ENCODE results near the gene ZNF410. TPM values are rescaled to one million over a fixed set of nuclear protein-coding genes. Genes with fewer than 3 reads are reported as not detected.

The ZNF410 gene
- total and polyA plus RNA-seq, 5 donors from 2014 or later, result 76.8 to 93.2 (median 82.6) TPM

DNA sequence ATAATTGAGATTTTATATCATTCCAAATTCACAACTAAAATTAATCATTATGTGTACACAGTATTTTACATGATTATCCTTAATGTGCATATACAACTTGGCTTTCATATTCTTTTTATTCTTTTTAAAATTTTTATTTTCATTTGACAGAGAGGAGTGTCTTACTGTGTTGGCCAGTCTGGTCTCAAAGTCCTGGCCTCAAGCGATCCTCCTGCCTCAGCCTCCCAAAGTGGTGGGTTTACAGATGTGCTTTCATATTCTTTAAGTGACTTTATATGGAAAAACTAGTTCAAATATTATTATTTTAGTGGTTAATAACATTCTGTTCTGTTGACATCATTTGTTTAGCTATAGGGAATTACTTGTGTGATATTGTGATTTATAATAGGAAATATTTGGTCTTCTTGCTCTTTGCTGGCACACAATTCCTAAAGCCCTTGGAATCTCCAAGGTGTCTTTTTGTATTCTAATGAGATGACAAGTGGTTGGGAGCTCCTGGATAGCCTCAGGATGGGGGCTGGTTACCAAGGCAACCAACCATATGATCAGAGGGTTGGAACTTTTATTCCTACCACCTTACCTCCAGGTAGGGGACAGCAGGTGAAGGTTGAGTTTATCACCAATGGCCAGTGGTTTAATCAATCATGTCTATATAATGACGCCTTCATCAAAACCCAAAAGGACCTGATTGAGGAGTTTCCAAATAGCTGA lies 16.0 kb upstream of the ZNF410 start:
- Mint-ChIP-seq H3K4me3 (no peak overlapping the region), H3K27me3 (no peaks in the 10 kb centered on the region), H3K9me3 (no peaks in the 10 kb centered on the region), H3K36me3 (peaks cover 12% of the 10 kb centered on the region), H3K27ac (no peak overlapping the region), H3K4me1 (peaks cover 0 to 2% (median 0%) of the 10 kb centered on the region in 4 donors)
- Histone ChIP-seq H3K9me3 (ENCODE audit: control insufficient read depth in 2 of 2, low read length in 2 of 2) (no peaks in the 10 kb centered on the region), H3K36me3 (ENCODE audit: control insufficient read depth, insufficient read depth, low read length) (no peaks in the 10 kb centered on the region), H3K4me1 (ENCODE audit: control insufficient read depth, insufficient read depth, low read length, poor library complexity, severe bottlenecking) (no peaks in the 10 kb centered on the region), H3K4me3 (ENCODE audit: low read depth, low read length) (no peak overlapping the region), H3K27ac (ENCODE audit: insufficient read depth, low read length, poor library complexity, severe bottlenecking) (no peak overlapping the region), H3K27me3 (ENCODE audit: control insufficient read depth, insufficient read depth, low read length) (no peaks in the 10 kb centered on the region)
- no peak for DNase-seq
- ATAC-seq (ENCODE audit: low read depth in 2 of 2), result no peak

DNA sequence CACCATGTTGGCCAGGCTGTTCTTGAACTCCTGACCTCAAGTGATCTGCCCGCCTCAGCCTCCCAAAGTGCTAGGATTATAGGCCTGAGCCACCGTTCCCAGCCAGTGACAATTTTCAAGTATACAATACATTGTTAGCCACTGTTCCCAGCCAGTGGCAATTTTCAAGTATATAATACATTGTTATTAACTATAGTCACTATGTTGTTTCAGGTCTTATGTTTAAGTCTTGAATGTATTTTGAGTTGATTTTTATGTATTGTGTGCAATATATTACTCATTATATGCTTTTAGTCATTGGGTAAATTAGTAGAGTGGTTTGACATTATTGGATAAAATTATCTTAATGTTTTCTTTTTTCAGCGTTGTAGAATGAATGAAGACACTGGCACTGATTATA lies 13.0 kb upstream of the ZNF410 start:
- no peaks in the 10 kb centered on the region for H3K27me3 Mint-ChIP-seq
- Histone ChIP-seq H3K36me3 (ENCODE audit: control insufficient read depth, insufficient read depth, low read length) (no peaks in the 10 kb centered on the region), H3K4me3 (ENCODE audit: low read depth, low read length) (no peak overlapping the region), H3K27ac (ENCODE audit: insufficient read depth, low read length, poor library complexity, severe bottlenecking) (no peak overlapping the region), H3K27me3 (ENCODE audit: control insufficient read depth, insufficient read depth, low read length) (no peaks in the 10 kb centered on the region), H3K4me1 (ENCODE audit: control insufficient read depth, insufficient read depth, low read length, poor library complexity, severe bottlenecking) (no peaks in the 10 kb centered on the region), H3K9me3 (ENCODE audit: control insufficient read depth in 2 of 2, low read length in 2 of 2) (no peaks in the 10 kb centered on the region)
- H3K36me3 Mint-ChIP-seq, result peaks cover 5% of the 10 kb centered on the region
- no peaks in the 10 kb centered on the region for H3K4me1 Mint-ChIP-seq
- no peak overlapping the region for H3K4me3 Mint-ChIP-seq
- H3K9me3 Mint-ChIP-seq, result no peaks in the 10 kb centered on the region
- ATAC-seq (ENCODE audit: low read depth in 2 of 2) (no peak), DNase-seq (no peak)
- no peak overlapping the region for H3K27ac Mint-ChIP-seq

DNA sequence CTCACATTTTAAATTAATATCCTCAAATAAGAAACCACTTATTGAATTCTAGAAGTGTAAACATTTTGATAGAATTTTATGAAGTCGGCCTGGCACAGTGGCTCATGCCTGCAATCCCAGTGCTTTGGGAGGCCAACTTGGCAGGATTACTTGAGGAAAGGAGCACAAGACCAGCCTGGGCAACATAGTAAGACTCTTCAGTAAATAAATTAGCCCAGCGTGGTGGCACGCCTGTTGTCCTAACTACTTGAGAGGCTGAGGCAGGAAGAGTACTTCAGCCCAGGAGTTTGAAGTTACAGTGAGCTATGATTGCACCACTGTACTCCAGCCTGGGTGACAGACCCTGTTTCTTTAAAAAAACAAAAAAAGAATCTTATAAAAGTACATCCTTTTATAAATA lies 8.9 kb upstream of the ZNF410 start:
- Histone ChIP-seq H3K27me3 (ENCODE audit: control insufficient read depth, insufficient read depth, low read length) (no peaks in the 10 kb centered on the region), H3K4me1 (ENCODE audit: control insufficient read depth, insufficient read depth, low read length, poor library complexity, severe bottlenecking) (no peaks in the 10 kb centered on the region), H3K27ac (ENCODE audit: insufficient read depth, low read length, poor library complexity, severe bottlenecking) (no peak overlapping the region), H3K36me3 (ENCODE audit: control insufficient read depth, insufficient read depth, low read length) (no peaks in the 10 kb centered on the region), H3K4me3 (ENCODE audit: low read depth, low read length) (no peak overlapping the region), H3K9me3 (ENCODE audit: control insufficient read depth in 2 of 2, low read length in 2 of 2) (no peaks in the 10 kb centered on the region)
- Mint-ChIP-seq H3K27me3 (peaks cover 5% of the 10 kb centered on the region), H3K27ac (no peak overlapping the region), H3K4me1 (no peaks in the 10 kb centered on the region), H3K9me3 (no peaks in the 10 kb centered on the region), H3K36me3 (peaks cover 5% of the 10 kb centered on the region), H3K4me3 (no peak overlapping the region)
- ATAC-seq (ENCODE audit: low read depth in 2 of 2) (no peak), DNase-seq (no peak)

DNA sequence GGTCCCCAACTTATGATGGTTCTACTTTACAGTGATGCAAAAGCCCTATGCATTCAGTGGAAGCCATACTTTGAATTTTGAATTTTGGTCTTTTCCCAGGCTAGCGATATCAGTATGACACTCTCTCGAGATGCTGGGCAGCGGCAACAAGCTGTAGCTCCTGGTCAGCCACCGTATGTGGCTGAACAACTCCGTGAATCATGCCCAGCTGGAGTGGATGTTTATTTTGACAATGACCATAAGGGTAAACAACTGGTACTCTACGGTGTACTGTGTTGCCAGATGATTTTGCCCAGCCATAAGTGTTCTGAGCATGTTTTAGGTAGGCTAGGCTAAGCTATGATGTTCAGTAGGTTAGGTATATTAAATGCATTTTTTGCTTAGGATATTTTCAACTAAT lies 8.2 kb upstream of the ZNF410 start:
- no peak overlapping the region for H3K27ac Mint-ChIP-seq
- H3K36me3 Mint-ChIP-seq, result peaks cover 5% of the 10 kb centered on the region
- Histone ChIP-seq H3K36me3 (ENCODE audit: control insufficient read depth, insufficient read depth, low read length) (no peaks in the 10 kb centered on the region), H3K4me3 (ENCODE audit: low read depth, low read length) (no peak overlapping the region), H3K27me3 (ENCODE audit: control insufficient read depth, insufficient read depth, low read length) (no peaks in the 10 kb centered on the region), H3K27ac (ENCODE audit: insufficient read depth, low read length, poor library complexity, severe bottlenecking) (no peak overlapping the region), H3K4me1 (ENCODE audit: control insufficient read depth, insufficient read depth, low read length, poor library complexity, severe bottlenecking) (no peaks in the 10 kb centered on the region), H3K9me3 (ENCODE audit: control insufficient read depth in 2 of 2, low read length in 2 of 2) (no peaks in the 10 kb centered on the region)
- H3K4me1 Mint-ChIP-seq, result no peaks in the 10 kb centered on the region
- DNase-seq, result no peak
- ATAC-seq (ENCODE audit: low read depth in 2 of 2), result no peak
- H3K9me3 Mint-ChIP-seq, result no peaks in the 10 kb centered on the region
- H3K27me3 Mint-ChIP-seq, result peaks cover 5% of the 10 kb centered on the region
- no peak overlapping the region for H3K4me3 Mint-ChIP-seq

DNA sequence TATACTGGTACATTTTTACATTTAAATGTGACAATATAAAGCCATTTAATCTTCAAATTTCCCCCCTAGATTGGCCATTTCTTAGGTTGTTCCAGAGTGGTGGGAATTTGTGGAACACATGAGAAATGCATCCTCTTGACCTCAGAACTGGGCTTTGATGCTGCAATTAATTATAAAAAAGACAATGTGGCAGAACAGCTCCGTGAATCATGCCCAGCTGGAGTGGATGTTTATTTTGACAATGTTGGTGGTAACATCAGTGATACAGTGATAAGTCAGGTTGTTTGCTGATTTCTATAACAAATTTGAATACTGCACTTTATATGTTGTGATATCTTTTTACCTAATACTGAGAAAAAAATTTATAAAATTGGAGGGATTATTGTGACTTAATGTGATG lies 7.6 kb upstream of the ZNF410 start:
- Mint-ChIP-seq H3K4me1 (no peaks in the 10 kb centered on the region), H3K27ac (no peak overlapping the region), H3K4me3 (no peak overlapping the region), H3K36me3 (peaks cover 5% of the 10 kb centered on the region), H3K9me3 (no peaks in the 10 kb centered on the region), H3K27me3 (peaks cover 5% of the 10 kb centered on the region)
- Histone ChIP-seq H3K4me3 (ENCODE audit: low read depth, low read length) (no peak overlapping the region), H3K27ac (ENCODE audit: insufficient read depth, low read length, poor library complexity, severe bottlenecking) (no peak overlapping the region), H3K27me3 (ENCODE audit: control insufficient read depth, insufficient read depth, low read length) (no peaks in the 10 kb centered on the region), H3K9me3 (ENCODE audit: control insufficient read depth in 2 of 2, low read length in 2 of 2) (no peaks in the 10 kb centered on the region), H3K4me1 (ENCODE audit: control insufficient read depth, insufficient read depth, low read length, poor library complexity, severe bottlenecking) (no peaks in the 10 kb centered on the region), H3K36me3 (ENCODE audit: control insufficient read depth, insufficient read depth, low read length) (no peaks in the 10 kb centered on the region)
- DNase-seq, result no peak
- no peak for ATAC-seq (ENCODE audit: low read depth in 2 of 2)

DNA sequence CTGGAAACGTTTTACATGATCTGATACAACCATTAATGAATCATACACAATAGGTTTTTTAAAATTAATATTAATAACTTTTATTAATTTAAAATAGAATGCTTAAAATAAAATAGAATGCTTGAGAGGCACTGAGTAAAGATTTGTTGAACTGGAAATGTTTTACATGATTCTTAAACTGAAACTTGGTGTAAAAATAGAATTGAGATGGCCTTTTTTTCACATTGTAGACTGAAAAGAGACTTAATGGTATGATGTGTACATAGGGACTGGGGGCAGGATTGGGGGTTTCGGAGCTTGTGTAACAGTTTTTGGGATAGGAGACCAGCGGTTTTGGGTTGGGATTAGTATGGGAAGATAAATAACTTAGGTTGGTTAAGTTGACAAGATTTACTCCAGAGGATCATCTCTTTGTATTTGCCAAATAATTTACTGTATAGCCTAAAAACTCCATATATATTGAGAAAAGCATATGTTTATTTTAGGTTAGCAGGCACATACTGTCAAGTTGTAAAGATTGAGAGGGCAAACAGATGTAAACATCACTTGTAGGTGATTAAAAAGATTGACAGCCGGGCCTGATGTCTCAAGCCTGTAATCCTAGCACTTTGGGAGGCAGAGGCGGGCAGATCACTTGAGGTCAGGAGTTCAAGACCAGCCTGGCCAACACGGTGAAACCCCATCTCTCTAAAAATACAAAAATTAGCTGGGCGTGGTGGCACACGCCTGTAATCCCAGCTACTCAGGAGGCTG lies 2.0 kb upstream of the ZNF410 start:
- Mint-ChIP-seq H3K36me3 (peaks cover 6% of the 10 kb centered on the region), H3K4me1 (peaks cover 24 to 44% (median 37%) of the 10 kb centered on the region in 4 donors), H3K9me3 (no peaks in the 10 kb centered on the region), H3K27me3 (peaks cover 5% of the 10 kb centered on the region), H3K27ac (peak overlapping the region; percentile 54 to 65 (median 65)), H3K4me3 (peak overlapping the region; percentile 94 to 98 (median 95))
- ATAC-seq (ENCODE audit: low read depth in 2 of 2) (no peak), DNase-seq (no peak)
- H3K27ac ChIP-seq (ENCODE audit: insufficient read depth, low read length, poor library complexity, severe bottlenecking), result no peak overlapping the region
- H3K36me3 ChIP-seq (ENCODE audit: control insufficient read depth, insufficient read depth, low read length), result no peaks in the 10 kb centered on the region
- H3K4me1 ChIP-seq (ENCODE audit: control insufficient read depth, insufficient read depth, low read length, poor library complexity, severe bottlenecking), result peaks cover 27% of the 10 kb centered on the region
- H3K4me3 ChIP-seq (ENCODE audit: low read depth, low read length), result no peak overlapping the region
- H3K9me3 ChIP-seq (ENCODE audit: control insufficient read depth in 2 of 2, low read length in 2 of 2), result no peaks in the 10 kb centered on the region
- no peaks in the 10 kb centered on the region for H3K27me3 ChIP-seq (ENCODE audit: control insufficient read depth, insufficient read depth, low read length)

DNA sequence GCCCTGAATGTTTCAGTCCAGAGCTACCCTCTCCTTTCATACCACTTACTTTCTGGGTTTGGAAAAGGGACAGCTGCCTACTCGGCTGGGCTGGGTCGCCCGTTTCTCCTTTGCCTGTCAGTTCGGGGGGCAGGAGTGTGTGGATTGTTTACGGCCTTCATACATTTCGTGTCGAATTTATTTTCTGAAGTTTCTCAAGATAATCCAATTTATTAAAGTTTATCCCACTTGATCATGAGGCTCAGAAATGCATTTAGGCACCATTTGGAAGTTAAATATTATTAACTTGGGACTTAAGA lies 608 bp downstream of the ZNF410 start:
- peaks cover 11% of the 10 kb centered on the region for H3K36me3 Mint-ChIP-seq
- peaks cover 2% of the 10 kb centered on the region for H3K36me3 ChIP-seq (ENCODE audit: control insufficient read depth, insufficient read depth, low read length)
- peak overlapping the region; percentile 95 to 98 (median 98) for H3K27ac Mint-ChIP-seq
- ATAC-seq (ENCODE audit: low read depth in 2 of 2) (no peak), DNase-seq (no peak)
- H3K4me1 ChIP-seq (ENCODE audit: control insufficient read depth, insufficient read depth, low read length, poor library complexity, severe bottlenecking), result peaks cover 27% of the 10 kb centered on the region
- no peaks in the 10 kb centered on the region for H3K27me3 ChIP-seq (ENCODE audit: control insufficient read depth, insufficient read depth, low read length)
- H3K4me3 Mint-ChIP-seq, result peak overlapping the region; percentile 94 to 98 (median 95)
- no peaks in the 10 kb centered on the region for H3K9me3 Mint-ChIP-seq
- no peaks in the 10 kb centered on the region for H3K9me3 ChIP-seq (ENCODE audit: control insufficient read depth in 2 of 2, low read length in 2 of 2)
- H3K27me3 Mint-ChIP-seq, result no peaks in the 10 kb centered on the region
- peak overlapping the region; percentile 97 for H3K27ac ChIP-seq (ENCODE audit: insufficient read depth, low read length, poor library complexity, severe bottlenecking)
- peak overlapping the region; percentile 97 for H3K4me3 ChIP-seq (ENCODE audit: low read depth, low read length)
- peaks cover 36 to 64% (median 50%) of the 10 kb centered on the region in 4 donors for H3K4me1 Mint-ChIP-seq

All from CD4-positive, CD25-positive, alpha-beta regulatory T cell (primary cell).